H9 (cell line): ENCODE results near the gene LRRC73. TPM values are rescaled to one million over a fixed set of nuclear protein-coding genes. Genes with fewer than 3 reads are reported as not detected.

Source experiments
- DNase-seq: peaks from one replicate; pipeline ENCODE4 v3.0.0-alpha.2; 2017
- H2AFZ ChIP-seq: one replicate; pipeline ENCODE4 v1.6.1; 2013; ENCODE audit warnings: mild to moderate bottlenecking, low read length, control low read depth, moderate library complexity
- H2AK5ac ChIP-seq: 2 replicates; pipeline ENCODE4 v1.6.1; 2013; ENCODE audit warnings: low read length, control low read depth, mixed read lengths; ENCODE audit not compliant: insufficient read length
- H2BK120ac ChIP-seq: one replicate; pipeline ENCODE4 v1.6.1; 2013; ENCODE audit warnings: low read depth, mild to moderate bottlenecking, low read length, control low read depth, inconsistent platforms; ENCODE audit not compliant: poor library complexity, severe bottlenecking
- H2BK12ac ChIP-seq: 2 replicates; pipeline ENCODE4 v1.6.1; 2013; ENCODE audit warnings: low read length, control low read depth, mixed read lengths, low read depth; ENCODE audit not compliant: insufficient read length
- H2BK15ac ChIP-seq: 2 replicates; pipeline ENCODE4 v1.6.1; 2013; ENCODE audit warnings: low read depth, low read length, control low read depth
- H2BK20ac ChIP-seq: one replicate; pipeline ENCODE4 v1.6.1; 2013; ENCODE audit warnings: low read depth, mild to moderate bottlenecking, low read length, control low read depth, inconsistent platforms; ENCODE audit not compliant: poor library complexity, severe bottlenecking
- H2BK5ac ChIP-seq: 2 replicates; pipeline ENCODE4 v1.6.1; 2013; ENCODE audit warnings: low read length, control low read depth, mixed read lengths; ENCODE audit not compliant: insufficient read length
- H3K14ac ChIP-seq: 2 replicates; pipeline ENCODE4 v1.6.1; 2013; ENCODE audit warnings: low read length, control low read depth; ENCODE audit not compliant: insufficient read depth
- H3K18ac ChIP-seq: 2 replicates; pipeline ENCODE4 v1.6.1; 2013; ENCODE audit warnings: low read depth, mild to moderate bottlenecking, mixed read lengths, low read length, control low read depth; ENCODE audit not compliant: insufficient read length
- H3K23ac ChIP-seq: 2 replicates; pipeline ENCODE4 v1.6.1; 2013; ENCODE audit warnings: low read length, control low read depth, mixed read lengths, low read depth; ENCODE audit not compliant: insufficient read length
- H3K23me2 ChIP-seq: 2 replicates; pipeline ENCODE4 v1.6.1; 2013; ENCODE audit warnings: low read depth, mild to moderate bottlenecking, mixed read lengths, low read length, control low read depth; ENCODE audit not compliant: insufficient read length, poor library complexity, severe bottlenecking
- H3K27ac ChIP-seq: 2 replicates; pipeline ENCODE4 v1.5.1; 2013; ENCODE audit warnings: low read length, control low read depth, mixed read lengths, low read depth; ENCODE audit not compliant: insufficient read length
- H3K27me3 ChIP-seq: 2 replicates; pipeline ENCODE4 v1.6.1; 2013; ENCODE audit warnings: low read length, control low read depth, inconsistent platforms; ENCODE audit not compliant: insufficient read depth
- H3K4ac ChIP-seq: 2 replicates; pipeline ENCODE4 v1.6.1; 2013; ENCODE audit warnings: low read depth, mild to moderate bottlenecking, control low read depth, inconsistent platforms, low read length, moderate library complexity
- H3K4me1 ChIP-seq: 2 replicates; pipeline ENCODE4 v1.6.1; 2013; ENCODE audit warnings: low read length, control low read depth, inconsistent platforms; ENCODE audit not compliant: insufficient read depth
- H3K4me2 ChIP-seq: 2 replicates; pipeline ENCODE4 v1.6.1; 2013; ENCODE audit warnings: low read length, control low read depth, mixed read lengths; ENCODE audit not compliant: insufficient read length, insufficient read depth
- H3K56ac ChIP-seq: 2 replicates; pipeline ENCODE4 v1.6.1; 2013; ENCODE audit warnings: low read depth, mild to moderate bottlenecking, mixed read lengths, low read length, control low read depth; ENCODE audit not compliant: insufficient read length
- H3K79me1 ChIP-seq: 2 replicates; pipeline ENCODE4 v1.6.1; 2013; ENCODE audit warnings: low read depth, mild to moderate bottlenecking, moderate library complexity, low read length, control low read depth, inconsistent platforms; ENCODE audit not compliant: insufficient read depth, poor library complexity, severe bottlenecking
- H3K79me2 ChIP-seq: 2 replicates; pipeline ENCODE4 v1.6.1; 2013; ENCODE audit warnings: low read length, control low read depth, inconsistent platforms; ENCODE audit not compliant: insufficient read depth
- H3K9ac ChIP-seq: 2 replicates; pipeline ENCODE4 v1.6.1; 2013; ENCODE audit warnings: low read length, control low read depth, mixed read lengths; ENCODE audit not compliant: insufficient read length; ENCODE audit errors: extremely low read depth
- H3K9me3 ChIP-seq: one replicate; pipeline ENCODE4 v1.6.1; 2013; ENCODE audit warnings: low read depth, low read length, inconsistent platforms; ENCODE audit not compliant: control insufficient read depth
- H3T11ph ChIP-seq: one replicate; pipeline ENCODE4 v1.6.1; 2013; ENCODE audit warnings: mild to moderate bottlenecking, low read length, control low read depth, inconsistent platforms
- H4K20me1 ChIP-seq: one replicate; pipeline ENCODE4 v1.6.1; 2013; ENCODE audit not compliant: control insufficient read depth, insufficient read length, insufficient read depth
- H4K5ac ChIP-seq: 2 replicates; pipeline ENCODE4 v1.6.1; 2013; ENCODE audit warnings: low read depth, mild to moderate bottlenecking, mixed read lengths, low read length, control low read depth; ENCODE audit not compliant: insufficient read length
- H4K8ac ChIP-seq: replicated peaks from 2 replicates; pipeline ENCODE4 v1.6.1; 2013; ENCODE audit warnings: low read length, control low read depth, mixed read lengths, low read depth; ENCODE audit not compliant: insufficient read length
- H4K91ac ChIP-seq: 2 replicates; pipeline ENCODE4 v1.6.1; 2013; ENCODE audit warnings: low read depth, mild to moderate bottlenecking, moderate library complexity, mixed read lengths, low read length, control low read depth; ENCODE audit not compliant: insufficient read length
- H3K27ac Mint-ChIP-seq, 3 experiments: 2 replicates in 2 of 3; 3 replicates in 1 of 3; pipeline ENCODE4 v1.8.0; 2020 to 2021; ENCODE audit warnings: mixed read lengths in 3 of 3, mild to moderate bottlenecking in 1 of 3, moderate library complexity in 1 of 3
- H3K27me3 Mint-ChIP-seq: 2 replicates; pipeline ENCODE4 v1.8.0; 2021; ENCODE audit warnings: low read depth, mild to moderate bottlenecking, moderate library complexity, mixed read lengths
- H3K36me3 Mint-ChIP-seq, 3 experiments: 2 replicates in 2 of 3; 3 replicates in 1 of 3; pipeline ENCODE4 v1.8.0; 2020 to 2021; ENCODE audit warnings: low read depth in 3 of 3, mixed read lengths in 3 of 3; ENCODE audit not compliant: insufficient read depth in 1 of 3
- H3K4me1 Mint-ChIP-seq, 2 experiments: 2 replicates each; pipeline ENCODE4 v1.8.0; 2020; ENCODE audit warnings: mixed read lengths in 2 of 2
- H3K4me3 Mint-ChIP-seq, 2 experiments: 2 replicates in 1 of 2; 3 replicates in 1 of 2; pipeline ENCODE4 v1.8.0; 2020 to 2021; ENCODE audit warnings: mild to moderate bottlenecking in 2 of 2, mixed read lengths in 2 of 2, moderate library complexity in 1 of 2
- H3K9me3 Mint-ChIP-seq, 2 experiments: 2 replicates in 1 of 2; 3 replicates in 1 of 2; pipeline ENCODE4 v1.8.0; 2020; ENCODE audit warnings: mild to moderate bottlenecking in 2 of 2, mixed read lengths in 2 of 2, moderate library complexity in 1 of 2
- CTCF ChIP-seq: fragments of 200-600 bp; sonication (generic); conservative IDR thresholded peaks from 3 replicates; pipeline ENCODE4 v1.8.0; 2021; ENCODE audit warnings: antibody characterized with exemption, mild to moderate bottlenecking
- WGBS: extraction: QIAGEN DNeasy Blood & Tissue Kit; methylation state at CpG from one replicate; pipeline ENCODE4 v1.1.7; 2013; ENCODE audit warnings: missing lambda C conversion rate, low lambda C conversion rate, mixed read lengths; ENCODE audit not compliant: insufficient read length; ENCODE audit errors: extremely low coverage; 5-methylcytosine and 5-hydroxymethylcytosine counted together
- total RNA-seq: library from RNA; stranded (reverse); gene quantifications from 2 replicates; pipeline ENCODE4 v1.2.1, GENCODE V29; 2021

Gene LRRC73
- total RNA-seq, 1 experiment from 2014 or later: 0.55 TPM

- WGBS: 100% methylated on average over 1 of the region's 5 CpGs
- Histone ChIP-seq H2BK20ac (no peak overlapping the region), H3K9me3 (no peaks in the 10 kb centered on the region), H4K91ac (no peak overlapping the region), H3K4ac (no peak overlapping the region), H3K27ac (no peak overlapping the region), H2BK15ac (no peak overlapping the region), H2BK5ac (no peak overlapping the region), H3K56ac (no peak overlapping the region), H3K23me2 (no peaks in the 10 kb centered on the region), H3K27me3 (no peaks in the 10 kb centered on the region; the same call in 1 of the 2 replicates), H3K4me1 (no peaks in the 10 kb centered on the region), H3K23ac (no peak overlapping the region), H4K8ac (no peak overlapping the region), H2BK120ac (no peak overlapping the region), H3K4me2 (no peak overlapping the region), H3T11ph (no peak overlapping the region), H3K79me1 (no peaks in the 10 kb centered on the region), H3K79me2 (no peaks in the 10 kb centered on the region), H2AFZ (no peak overlapping the region), H4K5ac (no peak overlapping the region), H3K14ac (no peak overlapping the region), H2AK5ac (no peak overlapping the region), H2BK12ac (no peak overlapping the region), H3K9ac (no peak overlapping the region), H3K18ac (no peak overlapping the region), H4K20me1 (no peaks in the 10 kb centered on the region)
- Mint-ChIP-seq H3K36me3 (no peaks in the 10 kb centered on the region), H3K4me1 (peaks cover under 1 to 4% of the 10 kb centered on the region in 2 experiments; a peak in 2 of 4 replicates), H3K9me3 (no peaks in the 10 kb centered on the region), H3K27me3 (peaks cover 21% of the 10 kb centered on the region), H3K4me3 (no peak overlapping the region), H3K27ac (no peak overlapping the region)
- no peak for TF ChIP-seq CTCF
- DNase-seq: no peak
These were observed 48.2 kb downstream of the LRRC73 start for GRCh38 chr6:43461936-43462335.
